ENCODE results near the gene CAMKV.

CAMKV gene

DNA sequence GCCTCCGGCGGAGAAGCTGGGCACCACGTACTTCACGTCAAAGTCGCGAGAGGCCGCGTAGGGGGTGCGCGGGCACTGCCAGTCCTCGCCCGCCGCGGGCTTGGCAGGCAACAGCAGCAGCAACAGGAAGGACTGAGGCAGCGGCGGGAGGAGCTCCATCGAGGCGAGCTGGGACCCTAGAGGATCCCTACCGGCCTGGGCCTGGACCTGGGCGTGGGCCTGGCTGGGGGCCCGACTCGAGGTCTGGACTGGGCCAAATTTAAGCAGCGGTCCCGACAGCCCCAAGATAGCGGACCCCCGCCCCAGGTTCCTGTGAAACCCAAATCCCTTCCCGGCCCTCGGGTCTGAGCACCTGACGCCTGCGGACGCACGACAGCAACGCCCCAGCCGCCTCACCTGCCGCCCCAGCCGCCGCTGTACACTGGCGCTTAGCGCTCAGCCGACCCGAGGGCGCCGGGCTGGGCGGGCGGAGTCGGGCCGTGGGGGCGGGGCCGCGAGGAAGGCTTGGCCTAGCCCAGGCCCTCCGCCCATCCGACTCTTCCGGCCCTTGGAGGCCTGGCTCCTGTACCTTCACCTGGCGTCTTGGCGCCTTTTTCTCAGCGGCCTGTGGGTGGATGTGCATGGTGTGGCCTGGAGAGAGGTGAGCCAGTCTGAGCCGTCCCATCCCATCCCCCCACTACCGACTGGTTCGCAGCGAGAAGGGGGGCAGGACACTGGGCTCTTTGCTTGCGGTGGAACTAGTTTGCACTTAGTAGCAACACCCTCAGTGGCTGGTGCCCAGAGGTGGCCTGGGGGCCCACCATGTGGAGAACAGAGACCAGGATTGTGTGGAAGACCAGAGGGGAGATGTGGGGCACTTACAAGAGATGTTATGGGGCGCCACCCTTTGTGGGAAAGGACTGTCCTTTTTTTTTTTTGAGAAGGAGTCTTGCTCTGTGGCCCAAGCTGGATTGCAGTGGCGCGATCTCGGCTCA, 34.0 kb upstream of the CAMKV start, which contains the start of gene MST1R:
Gene MST1R (minus strand): TSS at position 423 of the 974 bp plus-strand sequence. CDS start 264 bp downstream, at position 159.
- Histone ChIP-seq H3K27ac (replicated peaks) (no peak within 1 kb of the TSS), H3K4me3 (replicated peaks; ENCODE audit: insufficient read depth, low read length) (no peak within 1 kb of the TSS), H3K27me3 (ENCODE audit: insufficient read depth, poor library complexity, severe bottlenecking) (peaks cover 2% of the 10 kb centered on the region)
- no peak for TF ChIP-seq SPI1 (IDR thresholded peaks at IDR 0.05; ENCODE audit: borderline replicate concordance, low read depth)
- TF ChIP-seq, protein P1, sequence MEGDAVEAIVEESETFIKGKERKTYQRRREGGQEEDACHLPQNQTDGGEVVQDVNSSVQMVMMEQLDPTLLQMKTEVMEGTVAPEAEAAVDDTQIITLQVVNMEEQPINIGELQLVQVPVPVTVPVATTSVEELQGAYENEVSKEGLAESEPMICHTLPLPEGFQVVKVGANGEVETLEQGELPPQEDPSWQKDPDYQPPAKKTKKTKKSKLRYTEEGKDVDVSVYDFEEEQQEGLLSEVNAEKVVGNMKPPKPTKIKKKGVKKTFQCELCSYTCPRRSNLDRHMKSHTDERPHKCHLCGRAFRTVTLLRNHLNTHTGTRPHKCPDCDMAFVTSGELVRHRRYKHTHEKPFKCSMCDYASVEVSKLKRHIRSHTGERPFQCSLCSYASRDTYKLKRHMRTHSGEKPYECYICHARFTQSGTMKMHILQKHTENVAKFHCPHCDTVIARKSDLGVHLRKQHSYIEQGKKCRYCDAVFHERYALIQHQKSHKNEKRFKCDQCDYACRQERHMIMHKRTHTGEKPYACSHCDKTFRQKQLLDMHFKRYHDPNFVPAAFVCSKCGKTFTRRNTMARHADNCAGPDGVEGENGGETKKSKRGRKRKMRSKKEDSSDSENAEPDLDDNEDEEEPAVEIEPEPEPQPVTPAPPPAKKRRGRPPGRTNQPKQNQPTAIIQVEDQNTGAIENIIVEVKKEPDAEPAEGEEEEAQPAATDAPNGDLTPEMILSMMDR (IDR thresholded peaks at IDR 0.05; ENCODE audit: insufficient read depth, low read length), result no peak
- TF ChIP-seq REST (IDR thresholded peaks at IDR 0.05; ENCODE audit: insufficient replicate concordance, low read depth), result no peak
- no peak for TF ChIP-seq GABPA (IDR thresholded peaks at IDR 0.05; ENCODE audit: low read depth)
- no peak for TF ChIP-seq POLR2AphosphoS5 (IDR thresholded peaks at IDR 0.05; ENCODE audit: low read depth)
- DNase-seq (ENCODE audit: low read depth in 1 of 2, low spot score in 1 of 2), result no peak

DNA sequence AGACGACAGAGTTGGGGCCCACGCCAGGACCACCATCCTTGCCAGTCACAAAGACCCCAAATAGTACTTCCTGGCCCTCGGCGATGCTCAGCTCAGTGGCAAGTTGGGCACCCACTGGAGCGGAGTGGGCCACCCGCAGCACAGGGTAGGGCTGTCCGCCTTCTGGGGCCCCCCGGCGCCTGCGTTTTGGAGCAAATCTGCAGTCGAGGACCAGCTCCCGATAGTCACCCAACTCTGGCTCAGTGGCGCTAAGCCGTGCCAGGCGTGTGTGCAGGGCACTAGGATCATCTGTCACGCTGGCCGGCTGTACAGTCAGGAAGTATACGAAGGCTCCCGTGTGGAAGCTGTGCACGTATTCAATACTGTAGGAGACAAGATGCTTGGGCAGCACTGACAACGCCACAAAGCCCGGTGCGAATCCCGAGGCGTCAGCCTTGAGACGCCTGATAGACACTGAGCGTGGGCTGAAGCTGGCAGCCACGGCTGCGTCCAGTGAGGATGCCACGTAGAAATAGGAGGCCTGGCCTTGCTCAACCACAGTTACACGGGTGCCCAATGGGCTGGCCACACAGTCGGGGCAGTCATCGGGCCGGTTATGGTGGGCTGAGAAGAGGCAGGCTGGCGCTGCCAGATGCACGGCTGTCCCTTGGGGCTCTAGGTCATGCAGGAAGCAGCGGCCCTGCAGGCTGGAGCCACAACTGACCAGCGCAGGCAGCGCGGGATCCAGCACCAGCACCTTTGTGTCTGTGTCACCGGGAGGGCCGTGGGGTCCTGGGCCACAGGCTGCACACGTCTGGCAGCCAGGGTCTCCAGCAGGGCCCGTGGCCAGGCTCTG, 33.0 kb upstream of the CAMKV start:
- TF ChIP-seq SPI1 (IDR thresholded peaks at IDR 0.05; ENCODE audit: borderline replicate concordance, low read depth), result no peak
- TF ChIP-seq, protein P1 (IDR thresholded peaks at IDR 0.05; ENCODE audit: insufficient read depth, low read length), result no peak
- TF ChIP-seq POLR2AphosphoS5 (IDR thresholded peaks at IDR 0.05; ENCODE audit: low read depth), result no peak
- TF ChIP-seq GABPA (IDR thresholded peaks at IDR 0.05; ENCODE audit: low read depth), result no peak
- TF ChIP-seq REST (IDR thresholded peaks at IDR 0.05; ENCODE audit: insufficient replicate concordance, low read depth), result no peak
- DNase-seq (ENCODE audit: low read depth in 1 of 2, low spot score in 1 of 2), result no peak

DNA sequence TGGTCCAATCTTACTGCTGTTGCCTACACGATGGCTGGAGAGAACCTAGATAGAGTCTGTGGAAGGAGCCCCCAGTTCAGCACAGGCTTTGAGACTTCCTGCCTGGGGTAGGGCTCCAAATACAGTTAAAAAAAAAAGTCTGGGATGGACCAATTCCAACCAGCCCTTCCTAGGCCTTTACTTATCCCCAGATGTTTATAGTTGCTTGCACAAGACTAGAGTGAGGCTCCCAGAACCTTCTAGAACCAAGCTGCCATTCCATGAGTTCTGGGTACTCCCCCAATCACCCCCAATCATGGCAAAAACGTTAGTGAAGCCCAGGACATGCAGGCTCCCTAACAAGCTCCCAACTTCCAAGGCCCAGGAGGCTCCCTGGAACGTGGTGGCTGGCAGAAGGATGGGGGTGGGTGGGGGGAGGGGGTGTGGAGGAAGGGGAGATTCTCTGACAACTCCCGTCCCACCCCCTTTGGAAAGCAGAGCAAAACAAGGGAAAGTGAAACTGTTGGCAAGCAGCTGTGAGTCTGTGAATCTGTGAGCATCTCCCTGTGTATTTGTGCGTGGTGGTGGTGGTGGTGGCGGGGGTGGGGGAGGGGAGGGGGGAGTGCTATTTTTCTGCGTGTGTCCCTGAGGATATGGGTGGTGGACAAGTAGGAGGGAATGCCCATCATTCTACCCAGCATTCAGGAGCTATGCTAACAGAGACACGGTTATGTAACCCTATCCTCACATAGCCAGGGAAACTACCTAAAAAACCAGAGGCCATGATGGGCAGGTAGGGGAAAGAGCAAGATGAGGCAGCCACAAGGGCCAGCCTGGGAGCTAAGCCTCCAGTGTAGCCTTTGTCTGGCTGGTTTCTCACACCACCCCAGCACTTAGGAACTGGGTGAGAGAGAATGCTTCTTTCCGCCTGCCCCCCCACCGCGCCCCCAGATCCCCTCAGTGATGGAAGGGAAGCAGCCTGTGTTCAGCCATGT, 31.9 kb upstream of the CAMKV start:
- DNase-seq (ENCODE audit: low read depth in 1 of 2, low spot score in 1 of 2), result no peak
- Histone ChIP-seq H3K4me3 (replicated peaks; ENCODE audit: insufficient read depth, low read length) (no peak overlapping the region), H3K27me3 (ENCODE audit: insufficient read depth, poor library complexity, severe bottlenecking) (peaks cover 2% of the 10 kb centered on the region), H3K27ac (replicated peaks) (no peak overlapping the region)
- TF ChIP-seq REST (IDR thresholded peaks at IDR 0.05; ENCODE audit: insufficient replicate concordance, low read depth), result no peak

More for the DNA sequence above, 33.0 kb upstream of the CAMKV start:
- Histone ChIP-seq H3K27me3 (ENCODE audit: insufficient read depth, poor library complexity, severe bottlenecking) (peaks cover 2% of the 10 kb centered on the region), H3K27ac (replicated peaks) (no peak overlapping the region), H3K4me3 (replicated peaks; ENCODE audit: insufficient read depth, low read length) (no peak overlapping the region)
